ENCODE results near the gene CCR5AS.

CCR5AS gene

DNA sequence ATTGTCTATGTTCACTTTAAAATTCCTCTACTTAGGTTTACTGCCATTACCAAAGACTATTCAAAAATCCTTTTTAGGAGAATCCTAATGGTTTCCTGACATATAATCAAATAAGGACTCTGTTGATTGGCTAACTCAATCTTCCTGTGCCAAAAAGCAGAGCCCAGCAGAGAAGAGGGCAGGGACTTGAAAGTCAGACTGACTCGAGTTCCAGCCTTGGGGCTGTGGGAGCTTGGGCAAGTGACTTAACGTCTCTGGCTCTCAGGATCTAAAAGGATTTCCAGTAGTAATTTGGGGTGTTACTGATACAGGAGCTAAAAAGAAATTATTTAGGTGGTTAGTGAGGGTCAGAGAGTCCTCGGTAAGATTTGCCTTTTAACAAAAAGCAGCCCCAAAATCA is 25.2 kb downstream of the CCR5AS start:
- TF ChIP-seq CREB1 (CRISPR knock-in tag; IDR thresholded peaks at IDR 0.05; ENCODE audit: low read depth) (no peak), STAT1 (IDR thresholded peaks at IDR 0.05; ENCODE audit: unreplicated experiment) (no peak), EZH2 (IDR thresholded peaks at IDR 0.05; ENCODE audit: low read depth, unreplicated experiment) (no peak), POLR2AphosphoS5 (IDR thresholded peaks at IDR 0.05; ENCODE audit: low read depth) (no peak), EZH2phosphoT487 (IDR thresholded peaks at IDR 0.05; ENCODE audit: unreplicated experiment) (no peak), NANOG (IDR thresholded peaks at IDR 0.05; ENCODE audit: borderline replicate concordance) (no peak), ZNF114 (CRISPR knock-in tag; IDR thresholded peaks at IDR 0.05) (no peak), ZNF331 (CRISPR knock-in tag; IDR thresholded peaks at IDR 0.05; ENCODE audit: low read depth) (no peak), JUNB (IDR thresholded peaks at IDR 0.05; ENCODE audit: unreplicated experiment) (no peak)
- TF ChIP-seq, protein P1, sequence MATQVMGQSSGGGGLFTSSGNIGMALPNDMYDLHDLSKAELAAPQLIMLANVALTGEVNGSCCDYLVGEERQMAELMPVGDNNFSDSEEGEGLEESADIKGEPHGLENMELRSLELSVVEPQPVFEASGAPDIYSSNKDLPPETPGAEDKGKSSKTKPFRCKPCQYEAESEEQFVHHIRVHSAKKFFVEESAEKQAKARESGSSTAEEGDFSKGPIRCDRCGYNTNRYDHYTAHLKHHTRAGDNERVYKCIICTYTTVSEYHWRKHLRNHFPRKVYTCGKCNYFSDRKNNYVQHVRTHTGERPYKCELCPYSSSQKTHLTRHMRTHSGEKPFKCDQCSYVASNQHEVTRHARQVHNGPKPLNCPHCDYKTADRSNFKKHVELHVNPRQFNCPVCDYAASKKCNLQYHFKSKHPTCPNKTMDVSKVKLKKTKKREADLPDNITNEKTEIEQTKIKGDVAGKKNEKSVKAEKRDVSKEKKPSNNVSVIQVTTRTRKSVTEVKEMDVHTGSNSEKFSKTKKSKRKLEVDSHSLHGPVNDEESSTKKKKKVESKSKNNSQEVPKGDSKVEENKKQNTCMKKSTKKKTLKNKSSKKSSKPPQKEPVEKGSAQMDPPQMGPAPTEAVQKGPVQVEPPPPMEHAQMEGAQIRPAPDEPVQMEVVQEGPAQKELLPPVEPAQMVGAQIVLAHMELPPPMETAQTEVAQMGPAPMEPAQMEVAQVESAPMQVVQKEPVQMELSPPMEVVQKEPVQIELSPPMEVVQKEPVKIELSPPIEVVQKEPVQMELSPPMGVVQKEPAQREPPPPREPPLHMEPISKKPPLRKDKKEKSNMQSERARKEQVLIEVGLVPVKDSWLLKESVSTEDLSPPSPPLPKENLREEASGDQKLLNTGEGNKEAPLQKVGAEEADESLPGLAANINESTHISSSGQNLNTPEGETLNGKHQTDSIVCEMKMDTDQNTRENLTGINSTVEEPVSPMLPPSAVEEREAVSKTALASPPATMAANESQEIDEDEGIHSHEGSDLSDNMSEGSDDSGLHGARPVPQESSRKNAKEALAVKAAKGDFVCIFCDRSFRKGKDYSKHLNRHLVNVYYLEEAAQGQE (IDR thresholded peaks at IDR 0.05; ENCODE audit: unreplicated experiment) = no peak
- TF ChIP-seq, protein P2, sequence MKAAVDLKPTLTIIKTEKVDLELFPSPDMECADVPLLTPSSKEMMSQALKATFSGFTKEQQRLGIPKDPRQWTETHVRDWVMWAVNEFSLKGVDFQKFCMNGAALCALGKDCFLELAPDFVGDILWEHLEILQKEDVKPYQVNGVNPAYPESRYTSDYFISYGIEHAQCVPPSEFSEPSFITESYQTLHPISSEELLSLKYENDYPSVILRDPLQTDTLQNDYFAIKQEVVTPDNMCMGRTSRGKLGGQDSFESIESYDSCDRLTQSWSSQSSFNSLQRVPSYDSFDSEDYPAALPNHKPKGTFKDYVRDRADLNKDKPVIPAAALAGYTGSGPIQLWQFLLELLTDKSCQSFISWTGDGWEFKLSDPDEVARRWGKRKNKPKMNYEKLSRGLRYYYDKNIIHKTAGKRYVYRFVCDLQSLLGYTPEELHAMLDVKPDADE (IDR thresholded peaks at IDR 0.05) = no peak
- TF ChIP-seq, protein P3, sequence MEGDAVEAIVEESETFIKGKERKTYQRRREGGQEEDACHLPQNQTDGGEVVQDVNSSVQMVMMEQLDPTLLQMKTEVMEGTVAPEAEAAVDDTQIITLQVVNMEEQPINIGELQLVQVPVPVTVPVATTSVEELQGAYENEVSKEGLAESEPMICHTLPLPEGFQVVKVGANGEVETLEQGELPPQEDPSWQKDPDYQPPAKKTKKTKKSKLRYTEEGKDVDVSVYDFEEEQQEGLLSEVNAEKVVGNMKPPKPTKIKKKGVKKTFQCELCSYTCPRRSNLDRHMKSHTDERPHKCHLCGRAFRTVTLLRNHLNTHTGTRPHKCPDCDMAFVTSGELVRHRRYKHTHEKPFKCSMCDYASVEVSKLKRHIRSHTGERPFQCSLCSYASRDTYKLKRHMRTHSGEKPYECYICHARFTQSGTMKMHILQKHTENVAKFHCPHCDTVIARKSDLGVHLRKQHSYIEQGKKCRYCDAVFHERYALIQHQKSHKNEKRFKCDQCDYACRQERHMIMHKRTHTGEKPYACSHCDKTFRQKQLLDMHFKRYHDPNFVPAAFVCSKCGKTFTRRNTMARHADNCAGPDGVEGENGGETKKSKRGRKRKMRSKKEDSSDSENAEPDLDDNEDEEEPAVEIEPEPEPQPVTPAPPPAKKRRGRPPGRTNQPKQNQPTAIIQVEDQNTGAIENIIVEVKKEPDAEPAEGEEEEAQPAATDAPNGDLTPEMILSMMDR (conservative IDR thresholded peaks at IDR 0.05; ENCODE audit: low read depth in 2 of 2) = no peak
- TF ChIP-seq, protein P4, sequence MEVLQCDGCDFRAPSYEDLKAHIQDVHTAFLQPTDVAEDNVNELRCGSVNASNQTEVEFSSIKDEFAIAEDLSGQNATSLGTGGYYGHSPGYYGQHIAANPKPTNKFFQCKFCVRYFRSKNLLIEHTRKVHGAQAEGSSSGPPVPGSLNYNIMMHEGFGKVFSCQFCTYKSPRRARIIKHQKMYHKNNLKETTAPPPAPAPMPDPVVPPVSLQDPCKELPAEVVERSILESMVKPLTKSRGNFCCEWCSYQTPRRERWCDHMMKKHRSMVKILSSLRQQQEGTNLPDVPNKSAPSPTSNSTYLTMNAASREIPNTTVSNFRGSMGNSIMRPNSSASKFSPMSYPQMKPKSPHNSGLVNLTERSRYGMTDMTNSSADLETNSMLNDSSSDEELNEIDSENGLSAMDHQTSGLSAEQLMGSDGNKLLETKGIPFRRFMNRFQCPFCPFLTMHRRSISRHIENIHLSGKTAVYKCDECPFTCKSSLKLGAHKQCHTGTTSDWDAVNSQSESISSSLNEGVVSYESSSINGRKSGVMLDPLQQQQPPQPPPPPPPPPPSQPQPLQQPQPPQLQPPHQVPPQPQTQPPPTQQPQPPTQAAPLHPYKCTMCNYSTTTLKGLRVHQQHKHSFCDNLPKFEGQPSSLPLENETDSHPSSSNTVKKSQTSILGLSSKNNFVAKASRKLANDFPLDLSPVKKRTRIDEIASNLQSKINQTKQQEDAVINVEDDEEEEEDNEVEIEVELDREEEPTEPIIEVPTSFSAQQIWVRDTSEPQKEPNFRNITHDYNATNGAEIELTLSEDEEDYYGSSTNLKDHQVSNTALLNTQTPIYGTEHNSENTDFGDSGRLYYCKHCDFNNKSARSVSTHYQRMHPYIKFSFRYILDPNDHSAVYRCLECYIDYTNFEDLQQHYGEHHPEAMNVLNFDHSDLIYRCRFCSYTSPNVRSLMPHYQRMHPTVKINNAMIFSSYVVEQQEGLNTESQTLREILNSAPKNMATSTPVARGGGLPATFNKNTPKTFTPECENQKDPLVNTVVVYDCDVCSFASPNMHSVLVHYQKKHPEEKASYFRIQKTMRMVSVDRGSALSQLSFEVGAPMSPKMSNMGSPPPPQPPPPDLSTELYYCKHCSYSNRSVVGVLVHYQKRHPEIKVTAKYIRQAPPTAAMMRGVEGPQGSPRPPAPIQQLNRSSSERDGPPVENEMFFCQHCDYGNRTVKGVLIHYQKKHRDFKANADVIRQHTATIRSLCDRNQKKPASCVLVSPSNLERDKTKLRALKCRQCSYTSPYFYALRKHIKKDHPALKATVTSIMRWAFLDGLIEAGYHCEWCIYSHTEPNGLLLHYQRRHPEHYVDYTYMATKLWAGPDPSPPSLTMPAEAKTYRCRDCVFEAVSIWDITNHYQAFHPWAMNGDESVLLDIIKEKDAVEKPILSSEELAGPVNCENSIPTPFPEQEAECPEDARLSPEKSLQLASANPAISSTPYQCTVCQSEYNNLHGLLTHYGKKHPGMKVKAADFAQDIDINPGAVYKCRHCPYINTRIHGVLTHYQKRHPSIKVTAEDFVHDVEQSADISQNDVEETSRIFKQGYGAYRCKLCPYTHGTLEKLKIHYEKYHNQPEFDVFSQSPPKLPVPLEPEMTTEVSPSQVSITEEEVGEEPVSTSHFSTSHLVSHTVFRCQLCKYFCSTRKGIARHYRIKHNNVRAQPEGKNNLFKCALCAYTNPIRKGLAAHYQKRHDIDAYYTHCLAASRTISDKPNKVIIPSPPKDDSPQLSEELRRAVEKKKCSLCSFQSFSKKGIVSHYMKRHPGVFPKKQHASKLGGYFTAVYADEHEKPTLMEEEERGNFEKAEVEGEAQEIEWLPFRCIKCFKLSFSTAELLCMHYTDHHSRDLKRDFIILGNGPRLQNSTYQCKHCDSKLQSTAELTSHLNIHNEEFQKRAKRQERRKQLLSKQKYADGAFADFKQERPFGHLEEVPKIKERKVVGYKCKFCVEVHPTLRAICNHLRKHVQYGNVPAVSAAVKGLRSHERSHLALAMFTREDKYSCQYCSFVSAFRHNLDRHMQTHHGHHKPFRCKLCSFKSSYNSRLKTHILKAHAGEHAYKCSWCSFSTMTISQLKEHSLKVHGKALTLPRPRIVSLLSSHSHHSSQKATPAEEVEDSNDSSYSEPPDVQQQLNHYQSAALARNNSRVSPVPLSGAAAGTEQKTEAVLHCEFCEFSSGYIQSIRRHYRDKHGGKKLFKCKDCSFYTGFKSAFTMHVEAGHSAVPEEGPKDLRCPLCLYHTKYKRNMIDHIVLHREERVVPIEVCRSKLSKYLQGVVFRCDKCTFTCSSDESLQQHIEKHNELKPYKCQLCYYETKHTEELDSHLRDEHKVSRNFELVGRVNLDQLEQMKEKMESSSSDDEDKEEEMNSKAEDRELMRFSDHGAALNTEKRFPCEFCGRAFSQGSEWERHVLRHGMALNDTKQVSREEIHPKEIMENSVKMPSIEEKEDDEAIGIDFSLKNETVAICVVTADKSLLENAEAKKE (CRISPR knock-in tag; IDR thresholded peaks at IDR 0.05) = no peak
- H3K27me3 ChIP-seq (ENCODE audit: insufficient read depth) = no peaks in the 10 kb centered on the region
- peaks cover 21% of the 10 kb centered on the region for H3K4me1 ChIP-seq (ENCODE audit: insufficient read depth)
- no peaks in the 10 kb centered on the region for H3F3A ChIP-seq (replicated peaks; ENCODE audit: low read depth)
- H3K27ac ChIP-seq (ENCODE audit: low read depth) = no peak overlapping the region
- no peaks in the 10 kb centered on the region for H4K20me1 ChIP-seq (replicated peaks; ENCODE audit: insufficient read depth)
- peaks cover 2% of the 10 kb centered on the region; the same call in 2 of the 3 replicates for H3K9me3 Mint-ChIP-seq
- H3K27ac Mint-ChIP-seq = no peak overlapping the region
- peaks cover 3% of the 10 kb centered on the region; the same call in 1 of the 2 replicates for H3K9me2 ChIP-seq (ENCODE audit: insufficient read depth)
- H3K4me1 Mint-ChIP-seq = peaks cover 31% of the 10 kb centered on the region
- no peak for ATAC-seq
- H2AFZ ChIP-seq = peak overlapping the region; percentile 31
- no peak overlapping the region for H3K4me3 ChIP-seq
- H3K36me3 ChIP-seq (ENCODE audit: insufficient read depth) = no peaks in the 10 kb centered on the region
- H3K27me3 Mint-ChIP-seq (ENCODE audit: insufficient read depth, low read depth, poor library complexity) = peaks cover 2% of the 10 kb centered on the region
- no peak overlapping the region for H3K4me2 ChIP-seq
- DNase-seq (ENCODE audit: low spot score) = no peak
- H3K79me2 ChIP-seq (replicated peaks; ENCODE audit: insufficient read depth) = no peaks in the 10 kb centered on the region
- no peak overlapping the region for H3K4me3 Mint-ChIP-seq
- H3K36me3 Mint-ChIP-seq (ENCODE audit: low read depth) = no peaks in the 10 kb centered on the region

All from GM23338 (cell line).